Endothelial cell of umbilical vein (primary cell): ENCODE data around the gene TXNRD2. TPM values are rescaled to one million over a fixed set of nuclear protein-coding genes. Genes with fewer than 3 reads are reported as not detected.

Experiments used
- BruUV-seq: library from RNA; stranded (reverse); fragments of 400-500 nt; replicated peaks from 2 replicates; lab custom pipeline; 2021; lab: Mats Ljungman, UMichigan
- CTCF ChIA-PET: fragments of 300-600, 350-600 bp; sonication (Branson Sonifier 250); formaldehyde crosslinking; loops from one replicate; lab custom pipeline; 2021; ENCODE audit warnings: antibody characterized with exemption, inconsistent platforms; lab: Charles Lee
- POLR2A ChIA-PET: fragments of 300-600, 350-600 bp; sonication (Branson Sonifier 250); formaldehyde crosslinking; loops from one replicate; lab custom pipeline; 2021; ENCODE audit warnings: antibody characterized with exemption, inconsistent platforms; lab: Charles Lee
- DNase-seq: peaks from one replicate; pipeline ENCODE4 v3.0.0-alpha.2; 2011; ENCODE audit warnings: low read depth, low spot score
- FAIRE-seq: peaks from 2 replicates; lab custom pipeline; 2011; peaks lifted over from hg19 to GRCh38; lab: Jason Lieb, UNC
- H2AFZ ChIP-seq: 2 replicates; pipeline ENCODE4 v1.6.0; 2012; ENCODE audit warnings: low read depth, low read length, control low read depth, inconsistent platforms
- H3K27ac ChIP-seq: 2 replicates; pipeline ENCODE4 v1.5.1; 2011; ENCODE audit warnings: low read depth, mild to moderate bottlenecking, control low read depth, low read length, moderate library complexity; ENCODE audit not compliant: insufficient read depth
- H3K27me3 ChIP-seq, 2 experiments: 2 replicates each; pipeline versions ENCODE4 v1.6.0 to v1.6.1; 2011; ENCODE audit warnings: low read length in 2 of 2, mixed read lengths in 1 of 2; ENCODE audit not compliant: control insufficient read depth in 2 of 2, insufficient read depth in 2 of 2
- H3K36me3 ChIP-seq, 2 experiments: 2 replicates in 1 of 2; 3 replicates in 1 of 2; pipeline ENCODE4 v1.5.1; 2011; ENCODE audit warnings: low read length in 2 of 2, mild to moderate bottlenecking in 1 of 2, moderate library complexity in 1 of 2; ENCODE audit not compliant: control insufficient read depth in 2 of 2, insufficient read depth in 2 of 2; ENCODE audit errors: extremely low read depth in 1 of 2
- H3K4me1 ChIP-seq: 3 replicates; pipeline ENCODE4 v1.5.1; 2011; ENCODE audit warnings: mild to moderate bottlenecking, low read length; ENCODE audit not compliant: control insufficient read depth, insufficient read depth; ENCODE audit errors: extremely low read depth
- H3K4me2 ChIP-seq: 2 replicates; pipeline ENCODE4 v1.6.1; 2011; ENCODE audit warnings: low read length, control low read depth, mixed read lengths; ENCODE audit not compliant: insufficient read depth
- H3K4me3 ChIP-seq, 3 experiments: fragments of 200-600 bp in 1 of 3; sonication (generic), shearing (Covaris generic) in 1 of 3; replicated peaks in 1 of 3; 2 replicates each; pipeline ENCODE4 v1.5.1; 2011 to 2016; ENCODE audit warnings: control low read depth in 3 of 3, low read length in 3 of 3, mild to moderate bottlenecking in 2 of 3, inconsistent platforms in 1 of 3, low read depth in 1 of 3, moderate library complexity in 1 of 3; ENCODE audit not compliant: insufficient read depth in 1 of 3
- H3K79me2 ChIP-seq: 2 replicates; pipeline ENCODE4 v1.6.0; 2012; ENCODE audit warnings: low read length, inconsistent platforms; ENCODE audit not compliant: control insufficient read depth, insufficient read depth
- H3K9ac ChIP-seq: replicated peaks from 2 replicates; pipeline ENCODE3; 2011; ENCODE audit warnings: low read length, control low read depth; ENCODE audit not compliant: insufficient read depth; ENCODE audit errors: extremely low read depth
- H3K9me1 ChIP-seq: replicated peaks from 3 replicates; pipeline ENCODE4 v1.6.0; 2011; ENCODE audit warnings: mild to moderate bottlenecking, low read length; ENCODE audit not compliant: control insufficient read depth, insufficient read depth; ENCODE audit errors: extremely low read depth
- H3K9me3 ChIP-seq: replicated peaks from 2 replicates; pipeline ENCODE4 v1.5.1; 2012; ENCODE audit warnings: low read length, inconsistent platforms; ENCODE audit not compliant: control insufficient read depth, insufficient read depth
- H4K20me1 ChIP-seq: replicated peaks from 2 replicates; pipeline ENCODE3; 2011; ENCODE audit warnings: mild to moderate bottlenecking, low read length; ENCODE audit not compliant: control insufficient read depth, insufficient read depth; ENCODE audit errors: extremely low read depth
- CTCF ChIP-seq, 2 donors: IDR thresholded peaks; 1 replicate in 1 of 2; 2 replicates in 1 of 2; pipeline ENCODE4 v1.5.1; 2011; ENCODE audit warnings: low read length in 2 of 2, mild to moderate bottlenecking in 2 of 2, moderate library complexity in 2 of 2, control low read depth in 1 of 2, inconsistent platforms in 1 of 2, low read depth in 1 of 2; ENCODE audit not compliant: insufficient read depth in 1 of 2; ENCODE audit errors: extremely low read depth in 1 of 2
- EZH2 ChIP-seq: IDR thresholded peaks from 2 replicates; pipeline ENCODE4 v1.6.1; 2012; ENCODE audit warnings: borderline replicate concordance, low read depth, mild to moderate bottlenecking, moderate library complexity, low read length, inconsistent platforms; ENCODE audit not compliant: severe bottlenecking
- FOS ChIP-seq: IDR thresholded peaks from 2 replicates; pipeline ENCODE4 v1.6.1; 2011; ENCODE audit warnings: mild to moderate bottlenecking, low read length, moderate library complexity, borderline replicate concordance; ENCODE audit not compliant: insufficient read depth
- GATA2 ChIP-seq: IDR thresholded peaks from 2 replicates; pipeline ENCODE4 v1.7.0; 2011; ENCODE audit warnings: low read depth, mild to moderate bottlenecking, moderate library complexity, mixed read lengths, low read length; ENCODE audit not compliant: insufficient read length, insufficient read depth
- JUN ChIP-seq: IDR thresholded peaks from 2 replicates; pipeline ENCODE4 v1.6.1; 2011; ENCODE audit warnings: borderline replicate concordance, low read depth; ENCODE audit not compliant: insufficient read length, insufficient read depth
- MAX ChIP-seq: IDR thresholded peaks from 2 replicates; pipeline ENCODE4 v1.6.1; 2011; ENCODE audit not compliant: insufficient read depth, insufficient read length
- MYC ChIP-seq: IDR thresholded peaks from one replicate; pipeline ENCODE4 v1.6.1; 2011; ENCODE audit warnings: mild to moderate bottlenecking, low read depth, low read length
- POLR2A ChIP-seq: IDR thresholded peaks from 2 replicates; pipeline ENCODE4 v1.6.1; 2012; ENCODE audit warnings: low read depth, mild to moderate bottlenecking, control low read depth, low read length
- POLR2AphosphoS5 ChIP-seq: IDR thresholded peaks from 2 replicates; pipeline ENCODE4 v1.6.1; 2012; ENCODE audit warnings: low read depth, mild to moderate bottlenecking, control low read depth, low read length, moderate library complexity; ENCODE audit not compliant: insufficient read depth
- dilution Hi-C: fragments of 300-500 bp; cut with MboI; formaldehyde crosslinking; loops from one replicate; pipeline ENCODE4 v1.15.0; 2019; ENCODE audit warnings: low sequenced_read_pairs; ENCODE audit not compliant: extremely low pct_ligation_motif_present
- intact Hi-C: fragments of 100-400 bp; cut with micrococcal nuclease; formaldehyde crosslinking; loops from one replicate; pipeline ENCODE4 v1.10.0; 2022
- polyA plus RNA-seq, 4 experiments: library from polyadenylated mRNA; depleted of rRNA in 3 of 4; stranded (reverse) in 3 of 4; unstranded in 1 of 4; fragments of >200 nt; gene quantifications; 2 replicates each; pipeline versions ENCODE4 v1.2.1 to v1.2.3, GENCODE V29; 2011 to 2012; ENCODE audit warnings: missing spikeins in 1 of 4
- total RNA-seq: library from RNA; stranded (reverse); gene quantifications from 2 replicates; pipeline ENCODE4 v1.2.3, GENCODE V29; 2021

The TXNRD2 gene
- total and polyA plus RNA-seq, 2 donors (not counting 3 experiments of a cell fraction or from before 2014, with no cell fraction given): 211 to 440 TPM

GRCh38 chr22:19853058-19853878 lies 88.3 kb downstream of the TXNRD2 start:
- no peak overlapping the region for H3K27ac ChIP-seq
- CTCF ChIA-PET: interaction anchor here (1.0 to 2.9 kb wide), 6 partner anchors 9 to 123 kb away, joined by 3 to 12 read pairs (median 8); no protein-coding TSS in a partner anchor

More at GRCh38 chr22:19853058-19853878, 88.3 kb downstream of the TXNRD2 start:
- peaks cover 36% of the 10 kb centered on the region for H3K4me1 ChIP-seq
- no peaks in the 10 kb centered on the region for H3K27me3 ChIP-seq
- no peak for DNase-seq
- no peak overlapping the region for H2AFZ ChIP-seq
- H3K9ac ChIP-seq: peak overlapping the region; percentile 70
- TF ChIP-seq EZH2 (no peak), POLR2A (no peak), MAX (no peak), FOS (no peak), CTCF (IDR thresholded peaks at IDR 0.05; ENCODE audit: extremely low read depth in 1 of 2, insufficient read depth in 1 of 2, low read depth in 1 of 2, low read length in 2 of 2) (no peak), JUN (no peak), POLR2AphosphoS5 (no peak), MYC (no peak), GATA2 (no peak)
- peak overlapping the region; percentile 78 to 97 (median 88) for H3K4me3 ChIP-seq
- H3K9me1 ChIP-seq: no peaks in the 10 kb centered on the region
- intact Hi-C loops: loop anchor here (5.0 kb wide), 1 partner anchor 96 kb away; no protein-coding TSS in a partner anchor
- no peaks in the 10 kb centered on the region for H4K20me1 ChIP-seq
- H3K9me3 ChIP-seq: no peaks in the 10 kb centered on the region
- dilution Hi-C loops: no loop called here
- peak overlapping the region; percentile 89 for H3K4me2 ChIP-seq
- peaks cover 15 to 25% of the 10 kb centered on the region in 2 experiments for H3K36me3 ChIP-seq
- BruUV-seq: no TSS peak
- POLR2A ChIA-PET: interaction anchor here (1.0 kb wide), 1 partner anchor 37 kb away, joined by 4 read pairs; no protein-coding TSS in a partner anchor
- peak; percentile 50 for FAIRE-seq
- peaks cover 52% of the 10 kb centered on the region for H3K79me2 ChIP-seq
